Neural cell (in vitro differentiated cells): ENCODE results near the gene FLRT2. TPM values are rescaled to one million over a fixed set of nuclear protein-coding genes. Genes with fewer than 3 reads are reported as not detected.

Experiments used
- H2AFZ ChIP-seq: fragments of 200-600, 300-800 bp; sonication (generic), shearing (Covaris generic); 2 replicates; pipeline ENCODE4 v1.6.0; 2014; ENCODE audit warnings: low read depth, mild to moderate bottlenecking, antibody characterized with exemption, low read length, moderate library complexity
- H3F3A ChIP-seq: fragments of 200-600 bp; shearing (Covaris generic); 2 replicates; pipeline ENCODE4 v1.6.1; 2016; ENCODE audit warnings: mild to moderate bottlenecking, moderate library complexity, mixed read lengths, antibody characterized with exemption, low read length; ENCODE audit not compliant: insufficient read depth, poor library complexity, severe bottlenecking
- H3K27ac ChIP-seq: fragments of 200-600, 300-800 bp; sonication (generic), shearing (Covaris generic); 2 replicates; pipeline ENCODE4 v1.5.1; 2014; ENCODE audit warnings: mild to moderate bottlenecking, low read length, moderate library complexity
- H3K27me3 ChIP-seq: fragments of 300-800, 200-600 bp; sonication (generic), shearing (Covaris generic); 2 replicates; pipeline ENCODE4 v1.6.0; 2014; ENCODE audit warnings: mild to moderate bottlenecking, low read depth, low read length, moderate library complexity; ENCODE audit not compliant: insufficient read depth
- H3K36me3 ChIP-seq: fragments of 300-800, 200-600 bp; sonication (generic), shearing (Covaris generic); 2 replicates; pipeline ENCODE4 v1.5.1; 2014; ENCODE audit warnings: mild to moderate bottlenecking, antibody characterized with exemption, low read length, moderate library complexity; ENCODE audit not compliant: insufficient read depth
- H3K4me2 ChIP-seq: fragments of 300-800, 200-600 bp; sonication (generic), shearing (Covaris generic); 2 replicates; pipeline ENCODE4 v1.6.0; 2014; ENCODE audit warnings: mild to moderate bottlenecking, low read length
- H3K4me3 ChIP-seq: fragments of 300-800, 200-600 bp; sonication (generic), shearing (Covaris generic); 2 replicates; pipeline ENCODE4 v1.5.1; 2014; ENCODE audit warnings: mild to moderate bottlenecking, low read length, moderate library complexity
- H3K79me2 ChIP-seq: fragments of 200-600 bp; shearing (Covaris generic); replicated peaks from 2 replicates; pipeline ENCODE4 v1.6.0; 2014; ENCODE audit warnings: mild to moderate bottlenecking, low read length, moderate library complexity; ENCODE audit not compliant: insufficient read depth
- H3K9ac ChIP-seq: fragments of 300-800, 200-600 bp; sonication (generic), shearing (Covaris generic); 2 replicates; pipeline ENCODE4 v1.6.1; 2016; ENCODE audit warnings: mild to moderate bottlenecking, low read length, mixed read lengths
- H3K9me2 ChIP-seq: fragments of 200-600 bp; shearing (Covaris generic); 2 replicates; pipeline ENCODE4 v1.6.1; 2016; ENCODE audit warnings: mild to moderate bottlenecking, low read length, mixed read lengths; ENCODE audit not compliant: insufficient read depth
- H3K9me3 ChIP-seq: fragments of 200-600, 300-800 bp; sonication (generic), shearing (Covaris generic); 2 replicates; pipeline ENCODE4 v1.6.1; 2016; ENCODE audit warnings: mild to moderate bottlenecking, mixed run types, low read length, moderate library complexity, mixed read lengths
- H4K20me1 ChIP-seq: fragments of 200-600 bp; shearing (Covaris generic); 2 replicates; pipeline ENCODE4 v1.6.1; 2016; ENCODE audit warnings: mild to moderate bottlenecking, mixed run types; ENCODE audit not compliant: insufficient read depth
- CTCF ChIP-seq: fragments of 450-650 bp; IDR thresholded peaks from 2 replicates; pipeline ENCODE4 v1.5.1; 2014; ENCODE audit warnings: antibody characterized with exemption, mild to moderate bottlenecking, moderate library complexity; ENCODE audit not compliant: poor library complexity, severe bottlenecking
- EP300 ChIP-seq: fragments of 450-650 bp; conservative IDR thresholded peaks from 2 replicates; pipeline ENCODE4 v1.6.1; 2014; ENCODE audit warnings: antibody characterized with exemption, mild to moderate bottlenecking, moderate library complexity; ENCODE audit not compliant: poor library complexity, severe bottlenecking
- EZH2 ChIP-seq: fragments of 200-600, 300-800 bp; shearing (Covaris generic), sonication (generic); IDR thresholded peaks from 2 replicates; pipeline ENCODE4 v1.6.1; 2014; ENCODE audit warnings: antibody characterized with exemption, low read length, borderline replicate concordance, mild to moderate bottlenecking; ENCODE audit not compliant: insufficient read depth, poor library complexity, severe bottlenecking
- MXI1 ChIP-seq: fragments of 450-650 bp; conservative IDR thresholded peaks from 2 replicates; pipeline ENCODE4 v1.6.1; 2014; ENCODE audit warnings: antibody characterized with exemption, mild to moderate bottlenecking; ENCODE audit not compliant: poor library complexity, severe bottlenecking
- POLR2AphosphoS5 ChIP-seq: IDR thresholded peaks from 2 replicates; pipeline ENCODE4 v1.6.1; 2012
- RAD21 ChIP-seq: fragments of 450-650 bp; conservative IDR thresholded peaks from 2 replicates; pipeline ENCODE4 v1.6.1; 2014; ENCODE audit warnings: antibody characterized with exemption, mild to moderate bottlenecking, moderate library complexity
- REST ChIP-seq: IDR thresholded peaks from 2 replicates; pipeline ENCODE4 v1.6.1; 2012; ENCODE audit warnings: borderline replicate concordance
- SMC3 ChIP-seq: fragments of 450-650 bp; conservative IDR thresholded peaks from 2 replicates; pipeline ENCODE4 v1.6.1; 2014; ENCODE audit warnings: antibody characterized with exemption, mild to moderate bottlenecking, moderate library complexity; ENCODE audit not compliant: poor library complexity
- TAF1 ChIP-seq: IDR thresholded peaks from 2 replicates; pipeline ENCODE4 v1.6.1; 2012; ENCODE audit warnings: low read depth
- polyA plus RNA-seq: library from polyadenylated mRNA; depleted of rRNA; stranded (reverse); fragments of >200 nt; gene quantifications from 2 replicates; pipeline ENCODE4 v1.2.3, GENCODE V29; 2014

The FLRT2 gene
- polyA plus RNA-seq, 1 donor from 2014 or later = 5.1 TPM

GRCh38 chr14:85572011-85572410 is 42.1 kb downstream of the FLRT2 start:
- no peaks in the 10 kb centered on the region for H3F3A ChIP-seq
- no peak overlapping the region for H3K4me2 ChIP-seq
- H3K27ac ChIP-seq = no peak overlapping the region
- TF ChIP-seq RAD21 (no peak), POLR2AphosphoS5 (no peak), TAF1 (no peak), SMC3 (no peak), CTCF (no peak), EP300 (no peak), MXI1 (no peak), REST (no peak), EZH2 (no peak)
- H4K20me1 ChIP-seq = no peaks in the 10 kb centered on the region
- no peaks in the 10 kb centered on the region for H3K9me3 ChIP-seq
- no peak overlapping the region for H3K4me3 ChIP-seq
- H3K27me3 ChIP-seq = no peaks in the 10 kb centered on the region
- no peaks in the 10 kb centered on the region for H3K9me2 ChIP-seq
- no peaks in the 10 kb centered on the region for H3K36me3 ChIP-seq
- no peaks in the 10 kb centered on the region for H3K79me2 ChIP-seq
- H3K9ac ChIP-seq = no peak overlapping the region
- H2AFZ ChIP-seq = no peak overlapping the region

GRCh38 chr14:85572845-85573244 is 42.9 kb downstream of the FLRT2 start:
- TF ChIP-seq POLR2AphosphoS5 (no peak), CTCF (no peak), SMC3 (no peak), TAF1 (no peak), REST (no peak)
- Histone ChIP-seq H3K27me3 (no peaks in the 10 kb centered on the region), H2AFZ (no peak overlapping the region), H3K36me3 (no peaks in the 10 kb centered on the region), H3K9me2 (no peaks in the 10 kb centered on the region), H3K27ac (no peak overlapping the region), H4K20me1 (no peaks in the 10 kb centered on the region), H3K79me2 (no peaks in the 10 kb centered on the region), H3F3A (no peaks in the 10 kb centered on the region), H3K9ac (no peak overlapping the region), H3K9me3 (no peaks in the 10 kb centered on the region), H3K4me2 (no peak overlapping the region), H3K4me3 (no peak overlapping the region)
